ENCODE data around the gene HRH2.
"Not testable (repeated sequence)": the region's sequence is repeated elsewhere in the genome, so short reads cannot be mapped to it uniquely, and the experiment has no call there.

Gene HRH2

GRCh38 chr5:175713930-175714329 lies 56.1 kb downstream of the HRH2 start:
- no peak for DNase-seq (ENCODE audit: low read depth, low spot score)

- DNase-seq (ENCODE audit: low read depth, low spot score) = no peak
Observed at GRCh38 chr5:175714479-175715085, 56.7 kb downstream of the HRH2 start.

- DNase-seq (ENCODE audit: low read depth, low spot score) = no peak
Observed at GRCh38 chr5:175715627-175716522, 58.0 kb downstream of the HRH2 start.

DNA sequence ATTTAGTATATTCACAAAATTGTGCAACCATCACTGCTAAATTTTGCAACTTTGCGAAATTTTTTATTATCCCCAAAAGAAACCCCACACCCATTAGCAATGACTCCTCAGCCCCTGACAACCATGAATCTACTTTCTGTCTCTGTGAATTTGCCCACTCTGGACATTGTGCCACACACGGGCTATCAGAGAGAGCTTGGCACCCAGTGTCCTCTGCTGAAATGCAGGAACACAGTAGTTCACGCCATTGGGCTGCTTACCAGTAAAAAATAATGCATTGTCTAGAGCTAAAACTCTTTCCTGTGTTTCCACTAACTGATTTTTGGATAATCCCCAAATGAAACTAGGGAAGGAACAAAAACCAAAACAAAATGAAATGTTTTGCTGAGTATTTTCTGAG lies 60.0 kb downstream of the HRH2 start:
- DNase-seq (ENCODE audit: low read depth, low spot score) = no peak

- DNase-seq (ENCODE audit: low read depth, low spot score) = peak; percentile 48
Observed at GRCh38 chr5:175718401-175719108, 60.7 kb downstream of the HRH2 start.

- DNase-seq (ENCODE audit: low read depth, low spot score) = not testable (repeated sequence)
Observed at GRCh38 chr5:175719109-175719432, 61.2 kb downstream of the HRH2 start.

GRCh38 chr5:175724314-175725275 lies 66.7 kb downstream of the HRH2 start:
- no peak for DNase-seq (ENCODE audit: low read depth, low spot score)

DNA sequence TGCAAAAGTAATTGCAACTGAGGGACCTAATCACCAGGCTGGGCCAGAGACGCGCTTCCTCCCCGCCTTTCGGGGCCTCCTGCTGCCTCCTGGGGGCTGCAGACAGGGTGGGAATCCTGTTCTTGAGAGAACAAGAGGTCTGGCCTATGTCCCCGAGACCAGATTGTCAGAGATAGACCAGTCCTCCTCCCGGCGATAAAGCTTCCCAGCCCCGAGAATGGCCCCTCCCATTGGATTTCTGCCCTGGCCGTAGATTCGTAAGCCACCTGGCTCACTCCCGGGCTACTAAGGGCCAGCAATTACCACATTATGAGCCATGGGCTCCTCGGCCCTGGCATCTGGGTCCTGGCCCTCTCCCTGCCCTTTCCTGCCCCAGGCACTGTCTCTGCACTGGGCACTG lies 70.4 kb downstream of the HRH2 start:
- DNase-seq (ENCODE audit: low read depth, low spot score) = no peak

DNA sequence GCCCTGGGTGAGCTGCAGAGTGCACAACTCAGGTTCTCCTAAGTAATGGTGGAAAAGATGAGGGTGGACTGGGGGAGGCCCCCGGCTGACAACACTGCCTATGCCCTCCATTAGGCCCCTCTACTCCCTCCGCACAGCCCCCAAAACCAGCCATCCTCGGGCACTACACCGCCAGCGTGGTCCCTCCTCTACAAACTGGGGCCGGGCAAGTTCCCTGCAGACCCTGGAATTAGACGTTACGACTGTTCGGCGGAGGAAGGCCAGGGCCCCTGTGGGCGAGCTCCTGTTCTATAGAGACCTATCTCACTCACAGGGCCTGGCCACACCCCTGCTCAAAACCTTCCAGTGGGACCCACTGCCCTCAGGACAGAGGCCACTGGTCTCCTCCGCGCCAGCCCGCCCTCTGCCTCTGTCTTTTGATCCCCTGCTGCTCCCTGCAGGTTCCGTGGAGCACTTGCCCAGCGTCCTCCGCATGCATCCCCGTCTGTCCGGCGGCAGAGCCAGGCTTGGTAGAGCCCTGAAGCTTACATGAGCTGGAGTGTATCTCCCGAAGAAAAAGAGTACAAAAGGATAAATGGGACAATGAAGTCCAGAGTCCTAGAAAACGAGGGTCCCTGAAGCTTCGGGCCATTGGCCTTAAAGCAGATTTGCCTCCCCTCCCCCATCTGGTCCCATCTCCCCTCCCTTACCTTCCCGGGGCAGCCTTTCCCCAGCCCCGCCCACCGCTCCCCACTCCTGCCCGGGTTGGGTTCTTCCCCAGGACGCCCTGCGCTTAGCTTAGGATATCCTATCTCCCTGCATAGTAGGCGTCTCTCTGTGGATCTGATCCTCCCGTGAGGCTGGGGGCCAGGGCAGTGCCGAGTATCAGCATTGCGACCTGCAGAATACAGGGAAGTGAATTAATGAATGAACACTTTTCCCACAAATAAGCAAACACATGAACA lies 71.3 kb downstream of the HRH2 start:
- DNase-seq (ENCODE audit: low read depth, low spot score) = peak; percentile 56

DNA sequence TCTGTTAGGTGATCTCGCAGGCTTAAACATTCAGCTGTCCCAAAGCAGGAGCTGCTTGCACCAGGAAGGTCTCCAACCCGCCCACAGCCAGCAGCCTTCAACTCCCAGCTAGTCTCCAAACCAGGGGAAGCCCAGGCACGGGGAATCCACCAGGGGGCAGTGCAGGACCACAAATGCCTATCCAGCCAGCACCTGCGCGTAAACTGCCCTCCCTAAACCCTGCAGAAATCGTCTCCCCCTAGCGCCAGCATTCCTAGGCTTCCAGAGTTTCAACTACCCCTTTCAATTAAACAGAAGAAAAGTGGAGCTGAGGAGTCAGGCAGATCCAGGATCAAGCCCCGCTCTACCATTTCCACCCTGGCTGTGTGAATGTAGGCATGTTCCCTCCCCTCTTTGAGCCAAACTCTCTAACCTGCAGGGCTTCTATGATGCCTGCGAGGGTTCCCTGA lies 72.0 kb downstream of the HRH2 start:
- DNase-seq (ENCODE audit: low read depth, low spot score) = peak; percentile 95

- no peak for DNase-seq (ENCODE audit: low read depth, low spot score)
Observed at GRCh38 chr5:175731172-175731571, 73.3 kb downstream of the HRH2 start.

- DNase-seq (ENCODE audit: low read depth, low spot score) = no peak
Observed at GRCh38 chr5:175731756-175732465, 74.0 kb downstream of the HRH2 start.

GRCh38 chr5:175733017-175733416 lies 75.1 kb downstream of the HRH2 start:
- DNase-seq (ENCODE audit: low read depth, low spot score) = no peak

DNA sequence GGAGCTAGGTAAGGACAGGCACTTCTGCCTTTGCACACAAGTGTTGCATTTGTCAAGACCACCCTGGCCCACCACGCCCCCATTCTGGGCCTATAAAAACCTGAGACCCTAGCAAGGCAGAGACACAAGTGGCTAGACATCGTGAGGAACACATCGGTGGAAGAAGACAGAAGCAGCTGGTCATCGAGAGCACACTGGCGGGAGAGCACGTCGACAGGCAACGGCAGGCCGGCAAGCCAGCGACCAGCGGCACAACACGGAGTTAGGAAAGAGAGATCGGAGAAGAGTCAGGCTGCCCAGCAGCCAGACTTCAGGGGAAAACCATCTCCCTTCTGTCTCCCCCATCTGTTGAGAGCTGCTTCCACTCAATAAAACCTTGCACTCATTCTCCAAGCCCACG lies 76.1 kb downstream of the HRH2 start:
- DNase-seq (ENCODE audit: low read depth, low spot score) = no peak

DNA sequence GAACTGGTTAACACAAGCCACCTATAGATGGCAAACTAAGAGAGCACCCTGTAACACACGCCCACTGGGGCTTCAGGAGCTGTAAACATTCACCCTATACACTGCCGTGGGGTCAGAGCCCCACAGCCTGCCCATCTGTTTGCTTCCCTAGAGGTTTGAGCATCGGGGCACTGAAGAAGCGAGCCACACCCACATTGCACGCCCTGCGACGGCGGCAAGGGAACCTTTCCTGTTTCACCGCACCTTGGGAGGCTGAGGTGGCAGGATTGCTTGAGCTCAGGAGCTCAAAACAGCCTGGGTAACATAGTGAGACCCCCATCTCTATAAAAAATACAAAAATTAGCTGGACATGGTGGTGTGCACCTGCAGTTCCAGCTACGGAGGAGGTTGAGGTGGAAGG lies 76.6 kb downstream of the HRH2 start:
- DNase-seq (ENCODE audit: low read depth, low spot score) = no peak

DNA sequence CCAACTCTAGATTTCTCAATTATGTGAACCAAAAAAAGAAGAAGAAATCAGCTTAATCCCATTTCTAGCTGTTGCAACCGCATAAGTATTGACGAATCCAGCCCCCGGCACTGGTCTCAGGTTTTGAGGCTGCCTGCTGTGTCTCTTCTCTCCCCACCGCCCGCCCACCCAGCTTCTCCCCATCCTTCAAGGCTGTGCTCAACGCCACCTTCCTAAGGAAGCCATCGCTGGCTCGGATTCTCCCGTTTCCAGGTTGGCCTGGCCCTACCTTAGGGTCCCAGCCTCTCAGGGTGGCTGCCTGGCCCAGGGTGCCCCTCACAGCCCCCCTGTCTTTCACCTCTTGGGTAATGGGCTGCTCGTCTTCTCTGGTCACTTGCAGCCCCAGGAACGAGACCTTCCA lies 77.8 kb downstream of the HRH2 start:
- no peak for DNase-seq (ENCODE audit: low read depth, low spot score)

GRCh38 chr5:175736652-175737051 lies 78.8 kb downstream of the HRH2 start:
- no peak for DNase-seq (ENCODE audit: low read depth, low spot score)

DNA sequence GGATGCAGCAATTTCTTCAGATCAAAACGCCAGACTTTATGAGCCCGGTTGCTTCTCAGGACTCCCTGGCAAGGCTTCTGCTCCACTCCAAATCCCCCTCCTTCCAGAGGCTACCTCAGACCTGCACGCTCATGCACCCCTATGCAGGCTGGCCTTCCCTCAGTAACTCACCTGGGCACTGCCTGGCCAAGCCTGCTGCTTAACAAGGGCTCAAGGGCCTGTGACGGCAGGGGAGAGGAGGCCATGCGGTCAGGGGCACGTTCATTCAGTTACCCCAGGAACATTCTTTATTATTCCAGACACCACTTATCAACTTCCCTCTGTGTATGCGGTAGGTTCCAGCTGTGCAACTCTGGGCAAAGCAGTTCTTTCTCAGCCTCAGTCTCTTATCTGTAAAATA lies 79.6 kb downstream of the HRH2 start:
- DNase-seq (ENCODE audit: low read depth, low spot score) = no peak

GRCh38 chr5:175738126-175738525 lies 80.3 kb downstream of the HRH2 start:
- DNase-seq (ENCODE audit: low read depth, low spot score) = no peak

All from astrocyte of the hippocampus (primary cell).